ENCODE measurements around the gene MBD2.
A peak's percentile ranks its signal among the peaks of the same experiment; 100 is the strongest.

Gene MBD2

DNA sequence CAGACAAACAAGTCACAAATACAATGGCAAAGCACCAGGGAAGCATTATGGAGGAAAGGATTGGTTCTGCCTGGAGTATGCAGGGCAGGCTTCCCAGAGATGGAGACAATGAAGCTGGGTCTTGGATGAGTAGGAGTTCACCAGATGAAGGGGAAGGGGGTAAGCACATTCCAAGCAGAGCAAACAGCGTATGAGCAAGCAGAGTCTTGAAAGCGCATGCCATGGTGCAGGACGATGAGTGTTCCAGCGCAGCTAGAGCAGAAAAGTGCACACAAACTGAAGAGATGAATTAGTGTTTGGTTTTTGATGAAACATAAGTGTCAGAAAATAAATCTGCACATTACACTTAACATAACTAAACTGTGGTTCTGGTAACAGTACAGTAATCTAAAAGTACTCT is 21.6 kb downstream of the MBD2 start:
- DNase-seq (ENCODE audit: low read depth), result no peak

DNA sequence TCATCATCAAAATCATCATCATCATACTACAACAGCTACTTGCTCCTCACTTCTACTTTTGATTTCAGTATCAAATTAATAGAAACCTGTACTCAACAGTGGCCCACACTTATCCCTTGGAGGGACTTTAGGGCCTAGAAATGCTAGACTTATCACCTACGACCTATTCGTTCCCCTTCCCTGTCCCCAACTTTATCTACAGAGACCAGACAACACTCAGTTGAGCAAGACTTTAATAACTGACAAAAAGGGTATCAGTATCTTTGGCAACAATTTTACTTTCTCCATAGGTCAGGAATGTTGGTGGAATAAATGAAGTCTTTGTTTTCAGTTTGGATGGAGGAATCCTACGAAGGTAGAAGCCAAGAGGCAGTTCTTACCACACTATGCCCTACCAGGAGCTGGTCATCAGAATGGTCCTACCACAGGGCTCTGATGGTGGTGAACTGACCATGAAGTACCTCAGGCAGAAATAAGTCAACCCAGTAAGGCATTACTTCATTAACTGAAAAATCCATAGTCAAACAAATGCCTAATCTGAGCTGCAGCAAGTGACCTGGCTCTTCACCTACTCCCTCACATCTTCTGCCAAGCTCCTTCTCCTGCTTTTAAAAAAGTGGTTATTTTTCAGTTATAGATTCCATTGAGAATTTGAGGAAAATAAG is 26.6 kb downstream of the MBD2 start:
- DNase-seq (ENCODE audit: low read depth), result no peak

DNA sequence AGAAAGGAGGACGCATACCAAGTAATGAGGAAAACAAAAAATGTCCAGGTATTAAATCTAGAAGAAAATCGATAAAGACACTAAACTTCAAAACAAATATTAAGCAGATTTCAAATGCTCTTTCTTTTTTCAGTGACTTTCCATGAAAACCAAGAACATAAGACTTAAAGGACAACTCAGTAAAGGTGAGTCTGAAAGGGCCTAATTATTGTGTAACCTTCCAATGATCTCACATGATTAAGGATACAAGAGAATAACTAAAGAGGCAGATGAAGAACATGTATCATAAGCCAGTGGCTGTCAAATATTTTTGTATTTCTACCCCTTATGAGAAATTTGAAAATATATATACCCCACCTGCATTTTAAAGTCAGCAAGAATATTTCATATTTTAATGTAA is 30.7 kb downstream of the MBD2 start:
- DNase-seq (ENCODE audit: low read depth), result no peak

DNA sequence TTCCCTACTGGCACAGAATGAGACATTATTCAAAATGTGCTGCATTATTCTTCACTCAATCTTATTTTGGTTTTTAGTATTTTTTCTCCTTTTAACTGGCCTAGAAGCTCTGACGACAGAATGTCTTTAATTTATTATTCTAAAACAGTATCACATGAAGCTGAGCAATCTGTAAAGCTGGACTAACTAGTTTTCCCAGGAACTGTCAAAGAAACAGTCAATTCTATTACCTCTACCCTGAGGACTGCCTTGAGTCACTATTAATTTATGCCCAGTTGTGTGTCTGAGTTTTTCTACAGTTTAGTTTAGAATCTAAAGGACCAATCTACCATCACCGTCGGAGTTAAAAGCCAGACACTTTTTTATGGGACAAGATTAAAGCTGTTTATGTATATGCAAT is 31.6 kb downstream of the MBD2 start:
- DNase-seq (ENCODE audit: low read depth), result no peak

DNA sequence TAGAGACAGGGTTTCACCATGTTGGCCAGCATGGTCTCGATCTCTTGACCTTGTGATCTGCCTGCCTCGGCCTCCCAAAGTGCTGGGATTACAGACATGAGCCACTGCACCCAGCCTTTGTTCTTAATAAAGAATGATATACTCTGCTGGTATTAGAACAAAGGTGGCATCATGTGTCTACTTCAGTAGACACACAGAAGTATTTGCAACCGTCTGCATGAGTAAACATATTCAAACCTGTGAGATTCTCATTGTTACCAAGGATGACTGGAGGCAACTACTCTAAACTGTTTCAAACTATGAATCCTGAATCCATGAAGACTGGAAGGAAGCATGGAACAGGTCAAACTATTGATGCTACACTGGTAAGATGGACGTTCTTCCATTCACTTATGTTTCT is 32.1 kb downstream of the MBD2 start:
- no peak for DNase-seq (ENCODE audit: low read depth)

DNA sequence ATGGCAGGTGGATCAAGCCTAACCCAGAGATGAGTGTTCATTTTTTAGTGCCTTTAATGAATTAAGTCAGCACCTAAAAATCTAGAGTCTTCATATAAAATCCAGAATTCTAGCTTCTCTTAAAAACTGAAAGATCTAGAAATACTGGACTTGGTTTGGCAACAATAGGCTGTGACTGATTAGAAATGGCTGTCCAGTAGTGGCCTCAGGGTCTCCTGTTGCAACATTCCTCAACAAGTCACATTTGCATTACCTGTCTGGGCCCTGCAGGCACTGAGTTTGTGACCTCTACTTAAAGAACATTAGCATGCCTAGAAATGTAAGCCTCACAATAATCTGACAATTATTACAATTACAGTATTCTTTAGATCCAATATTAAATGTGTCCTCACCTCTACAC is 33.1 kb downstream of the MBD2 start:
- DNase-seq (ENCODE audit: low read depth), result no peak

DNA sequence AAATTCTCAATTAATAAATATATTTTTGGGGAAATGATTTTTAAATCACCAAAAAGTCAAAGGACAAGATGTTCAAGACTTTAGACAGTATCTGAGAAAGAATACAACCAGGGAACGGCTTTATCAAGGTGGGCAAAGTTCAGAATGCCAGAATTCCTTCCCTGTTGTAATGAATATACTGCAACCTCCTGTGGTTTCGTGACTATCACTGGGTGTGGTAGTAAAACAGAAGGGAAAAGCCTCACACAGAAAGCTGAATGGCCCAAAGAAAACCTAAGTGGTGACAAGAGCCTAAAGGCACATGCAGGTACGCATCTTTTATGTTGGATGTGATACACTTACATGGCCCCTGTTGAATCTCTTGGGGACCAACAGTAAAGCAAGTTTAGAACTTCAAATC is 37.1 kb downstream of the MBD2 start:
- DNase-seq (ENCODE audit: low read depth), result no peak

DNA sequence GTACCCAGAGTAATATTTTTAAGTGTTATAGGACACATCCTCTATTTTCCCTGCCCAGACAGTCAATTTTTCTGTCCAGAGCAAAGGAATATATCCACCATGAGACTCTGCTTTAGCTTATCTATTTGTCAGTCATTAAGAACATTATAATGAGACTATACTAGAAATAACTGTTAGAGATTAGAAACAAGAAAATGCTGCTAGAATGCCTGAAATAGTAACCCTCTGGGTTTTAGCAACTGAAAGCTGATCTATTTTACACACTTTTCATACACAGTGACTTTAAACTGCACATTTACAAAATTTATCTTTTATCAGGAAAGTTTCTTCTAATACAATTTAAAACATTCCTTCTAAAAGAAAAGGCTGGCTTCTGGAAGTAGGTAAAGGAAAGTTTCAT is 39.6 kb downstream of the MBD2 start:
- no peak for DNase-seq (ENCODE audit: low read depth)

DNA sequence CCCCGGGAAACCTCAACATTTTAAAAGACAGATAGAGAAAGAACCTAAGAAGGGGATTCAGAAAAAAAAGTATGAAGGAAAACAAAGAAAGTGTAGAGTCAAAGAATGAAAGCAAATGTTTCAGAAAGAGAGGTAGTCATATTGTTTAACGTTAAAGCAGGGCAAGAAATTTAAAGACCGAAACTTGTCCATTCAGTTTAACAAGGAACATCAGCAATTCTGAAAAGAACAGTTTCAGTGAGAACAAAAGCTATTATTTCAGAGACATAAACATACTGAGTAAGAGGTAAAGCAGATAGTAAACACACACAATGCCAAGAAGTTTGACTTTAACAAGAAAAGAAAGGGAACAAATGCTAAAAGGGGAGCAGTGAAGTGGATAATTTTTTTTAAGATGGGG is 41.1 kb downstream of the MBD2 start:
- no peak for DNase-seq (ENCODE audit: low read depth)

DNA sequence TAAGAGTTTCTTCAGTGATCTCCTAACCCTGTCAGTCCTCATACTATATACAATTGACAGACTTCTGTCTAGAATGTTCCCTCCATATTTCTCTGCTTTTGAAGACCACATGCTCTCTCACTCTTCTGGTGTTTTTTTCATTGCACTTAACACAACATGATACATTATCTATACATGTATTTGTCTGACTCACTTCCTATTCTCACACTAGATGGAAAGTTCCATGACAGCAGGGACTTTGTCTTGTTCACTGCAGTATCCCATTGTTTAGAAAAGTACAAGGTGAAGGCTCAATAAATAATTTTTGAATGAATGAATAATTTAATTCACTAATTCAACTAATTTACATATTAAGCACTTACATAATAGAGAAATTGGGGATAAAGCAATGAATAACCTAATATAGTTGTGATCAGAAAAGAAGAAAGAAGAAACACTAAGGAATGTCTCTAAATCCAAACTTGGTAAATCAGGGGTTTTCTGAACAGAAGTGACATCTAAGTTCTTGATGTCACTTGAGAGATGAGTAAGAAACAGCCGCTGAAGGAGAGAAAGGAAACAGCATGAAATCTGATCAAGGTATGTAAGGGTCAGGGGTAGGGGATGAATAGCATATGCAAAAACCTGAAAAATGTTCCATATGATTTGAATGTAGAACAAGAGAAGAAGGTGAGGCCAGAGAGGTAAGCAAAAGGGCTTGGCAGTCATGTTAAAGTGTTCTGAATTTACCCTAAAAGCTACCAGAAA is 42.4 kb downstream of the MBD2 start:
- peak; percentile 55 for DNase-seq (ENCODE audit: low read depth)

DNA sequence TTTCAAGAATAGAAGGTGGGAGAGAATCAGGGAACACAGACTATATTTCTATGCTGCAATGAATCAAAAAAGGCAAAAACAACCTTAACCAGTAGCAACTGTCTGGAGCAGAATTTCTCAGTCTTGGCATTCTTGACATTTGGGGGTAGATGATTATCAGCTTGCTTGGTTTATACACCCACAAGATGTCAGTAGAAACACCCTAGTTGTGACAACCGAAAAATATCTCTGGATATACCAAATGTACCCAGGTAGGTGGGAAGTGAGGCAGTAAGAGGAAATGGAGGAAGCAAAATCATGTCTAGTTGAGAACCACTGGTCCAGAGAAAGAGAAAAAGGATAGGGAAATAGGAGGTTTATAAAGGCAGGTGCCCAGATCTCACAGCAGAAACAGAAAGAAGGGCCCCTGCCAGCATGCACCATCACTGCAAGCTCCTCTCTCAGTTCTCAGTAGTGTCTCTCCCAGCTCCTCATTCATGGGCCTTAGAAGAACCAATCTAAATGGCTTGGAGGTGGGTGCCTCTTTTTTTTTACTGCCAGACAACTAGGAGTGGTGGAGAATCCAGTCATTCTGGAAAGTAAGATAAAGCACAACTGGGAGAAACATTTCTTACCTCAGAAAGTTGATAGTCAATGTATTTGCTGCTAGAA is 50.4 kb downstream of the MBD2 start:
- DNase-seq (ENCODE audit: low read depth), result no peak

DNA sequence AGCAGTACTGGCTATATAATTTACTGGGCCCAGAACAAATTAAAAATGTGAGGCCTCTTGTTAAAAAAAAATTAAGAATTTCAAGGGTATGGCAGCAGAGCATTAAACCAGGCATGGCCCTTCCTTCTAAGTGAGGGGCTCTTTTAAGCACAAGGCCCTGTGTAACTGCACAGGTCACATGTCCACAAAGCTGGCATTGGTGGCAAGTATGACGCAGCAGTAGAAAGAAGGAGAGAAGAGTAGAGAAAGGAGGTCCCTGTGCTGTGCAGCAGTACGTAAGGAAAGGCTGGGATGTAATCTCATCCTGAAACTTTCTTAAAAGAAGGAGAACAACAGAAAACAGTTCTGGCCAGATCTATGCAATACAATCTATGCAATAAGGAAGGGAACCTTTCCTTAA is 51.2 kb downstream of the MBD2 start:
- DNase-seq (ENCODE audit: low read depth), result no peak

DNA sequence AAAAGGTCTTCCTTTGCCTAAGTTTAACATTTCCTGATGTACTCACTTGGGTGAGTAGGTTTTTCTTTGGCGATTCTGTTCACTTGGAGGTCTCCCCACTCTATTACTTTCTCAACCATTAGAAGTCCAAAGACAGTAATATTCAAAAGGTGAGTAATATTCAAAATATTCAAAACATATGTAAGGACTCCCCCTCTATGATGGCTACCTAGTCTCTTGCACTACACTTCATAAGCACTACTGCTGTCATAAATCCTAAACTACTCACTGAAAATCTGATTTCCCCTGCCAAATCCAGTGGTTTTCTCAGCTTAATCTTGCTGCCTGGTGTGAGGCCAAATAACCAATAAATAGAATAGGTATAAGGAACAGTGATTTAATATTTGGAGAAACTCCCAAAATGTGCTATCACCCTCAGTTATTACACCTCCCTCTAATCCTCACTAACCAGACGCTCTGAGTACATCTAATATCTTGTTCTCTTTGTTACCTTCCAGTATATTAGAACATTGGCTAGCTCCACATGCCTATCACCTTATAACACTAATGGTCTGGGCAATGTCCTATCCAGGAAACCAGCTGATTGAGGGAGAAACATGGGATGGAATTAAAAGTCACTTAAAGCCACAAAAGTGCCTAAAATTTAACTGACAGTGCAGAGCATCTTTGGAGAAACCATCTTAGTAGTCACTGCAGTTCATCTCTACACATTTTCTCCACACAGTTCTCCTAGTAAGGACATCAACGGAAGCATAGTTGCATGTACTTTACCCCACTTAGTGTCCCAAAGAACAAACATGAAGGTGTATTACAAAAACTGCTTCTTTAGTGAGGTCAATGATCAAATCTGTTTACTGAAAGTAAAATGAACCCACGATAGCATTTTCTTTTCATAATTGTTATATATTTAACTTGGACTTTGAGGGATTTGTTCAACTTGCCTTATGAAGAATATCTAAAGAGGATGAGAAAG is 54.8 kb downstream of the MBD2 start:
- DNase-seq (ENCODE audit: low read depth), result peak; percentile 30

DNA sequence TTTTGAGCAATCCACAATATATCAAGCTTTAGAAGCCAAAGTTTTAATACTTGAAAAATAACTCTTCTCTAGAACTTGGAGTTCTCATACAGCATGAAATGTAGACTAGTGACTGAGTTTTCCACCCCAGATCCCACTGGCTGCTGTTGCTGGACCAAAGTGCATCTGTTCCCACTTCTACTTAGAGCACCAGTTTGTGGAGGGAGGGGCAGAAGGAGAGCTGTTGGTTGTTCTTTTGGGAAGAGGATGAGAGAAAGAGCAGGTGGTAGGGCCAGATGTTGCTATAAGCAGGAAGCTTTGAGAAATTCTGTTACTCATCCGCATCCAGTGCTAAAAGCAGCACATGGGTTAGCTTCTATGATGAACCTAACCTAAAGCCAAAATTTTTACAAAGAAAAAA is 59.0 kb downstream of the MBD2 start:
- DNase-seq (ENCODE audit: low read depth), result no peak

DNA sequence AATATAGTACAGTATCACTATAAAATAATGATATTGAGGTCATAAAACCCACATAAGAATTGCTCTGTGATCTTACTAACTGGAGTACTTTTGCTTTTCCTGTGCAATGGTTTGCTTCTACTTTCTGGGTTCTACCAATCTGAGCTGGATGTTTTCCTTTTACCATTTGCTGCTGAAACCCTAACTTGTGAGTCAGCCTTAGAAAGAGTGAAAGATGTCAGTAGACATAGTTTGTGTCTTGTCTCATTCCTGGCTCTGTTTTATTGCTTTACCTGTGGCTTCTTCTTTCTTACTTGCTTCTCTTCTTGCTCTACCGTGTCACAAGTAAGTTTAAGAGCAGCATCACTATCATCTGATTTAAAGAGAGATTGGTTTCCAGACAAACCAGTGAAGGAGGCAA is 61.0 kb downstream of the MBD2 start:
- peak; percentile 61 for DNase-seq (ENCODE audit: low read depth)

DNA sequence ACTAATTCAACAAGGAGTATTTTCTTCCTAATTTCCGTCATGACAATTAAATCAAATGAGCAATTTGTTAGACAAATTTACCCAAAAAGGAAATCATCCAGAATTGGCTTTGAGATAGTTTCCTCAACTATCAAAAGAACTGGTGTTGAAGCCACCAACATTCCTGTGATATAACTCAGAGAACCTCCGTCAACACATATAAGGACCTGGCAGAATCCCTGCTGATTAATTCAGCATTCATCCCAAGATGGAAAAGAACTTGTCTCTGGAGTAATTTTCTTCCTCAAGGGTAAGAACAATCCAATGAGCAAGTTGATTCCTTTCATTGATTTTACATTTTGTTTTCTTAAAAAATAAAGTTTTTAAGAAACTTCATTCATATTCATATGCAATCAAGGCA is 62.0 kb downstream of the MBD2 start:
- DNase-seq (ENCODE audit: low read depth), result peak; percentile 86

DNA sequence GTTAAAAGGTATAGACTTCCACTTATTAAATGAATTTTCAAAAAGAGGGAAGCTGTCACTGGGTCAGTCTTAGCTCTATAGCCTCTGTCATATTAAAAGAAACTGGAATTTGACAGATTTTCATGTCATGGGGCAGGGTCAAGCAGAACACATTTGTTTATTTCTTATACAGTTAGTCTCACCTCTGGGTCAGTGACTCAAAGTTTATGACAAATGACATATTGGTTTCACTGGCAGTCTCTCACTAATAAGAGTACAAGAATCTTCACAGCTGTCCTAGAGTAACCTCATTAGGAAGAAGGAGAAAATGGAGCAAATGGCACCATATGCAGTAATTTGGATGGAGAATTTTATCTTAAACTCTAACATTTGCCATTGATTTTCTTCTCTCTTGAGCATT is 63.2 kb downstream of the MBD2 start:
- no peak for DNase-seq (ENCODE audit: low read depth)

DNA sequence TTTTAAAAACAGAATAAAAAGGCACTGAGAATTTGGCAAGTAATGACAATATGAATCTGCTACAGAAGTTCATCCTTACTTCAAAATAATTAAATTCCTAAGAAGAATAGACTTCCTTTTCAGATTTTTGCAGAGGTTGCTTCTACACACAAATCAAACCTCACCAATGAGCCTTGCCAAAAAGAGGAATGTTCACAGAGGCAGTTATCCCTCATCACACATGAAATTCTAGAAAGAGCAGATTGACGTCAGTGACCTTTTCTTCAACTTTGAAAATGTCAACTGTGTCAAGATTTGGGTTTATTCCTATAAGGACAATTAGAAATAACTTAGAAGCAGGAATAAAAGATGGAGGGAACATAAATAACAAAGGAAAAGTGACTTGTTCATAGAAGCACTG is 64.6 kb downstream of the MBD2 start:
- DNase-seq (ENCODE audit: low read depth), result peak; percentile 66

DNA sequence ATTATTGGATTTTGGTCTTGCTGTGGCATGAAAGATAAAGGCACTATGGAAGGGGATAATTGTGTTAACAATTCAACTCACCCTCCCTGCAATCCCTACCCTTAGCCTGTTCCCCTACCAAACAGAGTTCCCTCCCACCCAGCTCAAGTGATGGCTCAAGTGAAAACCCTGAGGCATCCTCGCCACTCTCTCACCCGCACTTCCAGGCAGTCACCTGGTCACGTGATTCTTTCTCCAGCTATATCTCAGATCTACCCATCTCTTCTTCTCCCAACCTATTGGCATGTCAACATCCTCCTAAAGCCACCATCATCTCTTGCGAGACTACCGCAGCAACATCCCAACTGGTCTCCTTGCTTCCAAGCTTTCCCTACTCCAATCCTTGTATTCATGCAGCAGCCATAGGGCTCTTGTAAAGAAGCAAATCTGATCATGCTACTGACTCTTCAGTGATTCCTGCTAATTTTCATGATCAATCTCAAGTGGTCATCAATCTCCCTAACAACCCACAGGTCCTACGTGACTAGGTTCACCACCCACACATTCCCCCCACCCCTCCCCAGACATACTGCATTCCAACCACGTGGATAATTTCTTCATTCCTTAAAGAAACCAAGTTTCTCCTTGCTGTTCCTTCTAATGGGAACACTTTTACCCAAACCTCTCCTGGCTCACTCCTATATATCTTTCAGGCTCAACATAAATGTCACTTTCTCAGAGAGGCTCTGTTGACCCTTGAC is 66.7 kb downstream of the MBD2 start:
- DNase-seq (ENCODE audit: low read depth), result no peak

DNA sequence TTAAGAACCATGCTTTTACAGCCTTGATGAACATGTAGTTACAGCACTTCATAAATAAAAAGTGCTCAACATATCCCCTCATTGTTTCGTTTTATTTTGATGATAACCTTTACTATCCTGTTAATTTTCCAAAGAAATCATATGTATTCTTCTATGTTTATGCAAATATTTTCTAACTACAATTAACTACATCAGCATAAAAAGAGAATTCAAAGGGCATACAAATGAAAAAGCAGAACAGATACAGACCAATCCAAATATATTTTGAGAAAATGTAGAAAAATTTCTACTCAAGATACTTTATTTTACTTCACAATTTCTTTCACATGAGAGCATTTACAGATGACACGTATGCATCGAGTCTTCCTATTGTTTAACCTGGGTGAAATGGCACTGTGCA is 69.1 kb downstream of the MBD2 start:
- DNase-seq (ENCODE audit: low read depth), result no peak

DNA sequence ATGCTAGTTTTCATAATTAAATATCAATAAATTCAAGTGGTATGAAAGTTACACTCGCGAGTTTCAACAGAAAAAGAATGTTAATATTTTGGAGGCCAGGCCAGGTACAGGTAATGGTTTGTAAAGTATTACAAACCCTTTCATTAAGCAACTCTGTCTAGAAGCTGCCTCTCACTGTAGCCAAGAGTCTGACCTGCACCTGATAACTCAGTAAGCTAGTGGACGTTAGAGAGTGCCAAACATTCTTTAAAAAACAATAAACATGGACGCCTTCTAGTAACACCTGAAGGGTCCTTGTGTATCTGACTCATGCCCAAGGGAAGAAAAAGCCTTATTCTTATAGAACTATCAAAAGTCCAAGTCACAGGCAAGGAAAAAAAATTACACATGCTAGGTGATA is 70.2 kb downstream of the MBD2 start:
- no peak for DNase-seq (ENCODE audit: low read depth)

DNA sequence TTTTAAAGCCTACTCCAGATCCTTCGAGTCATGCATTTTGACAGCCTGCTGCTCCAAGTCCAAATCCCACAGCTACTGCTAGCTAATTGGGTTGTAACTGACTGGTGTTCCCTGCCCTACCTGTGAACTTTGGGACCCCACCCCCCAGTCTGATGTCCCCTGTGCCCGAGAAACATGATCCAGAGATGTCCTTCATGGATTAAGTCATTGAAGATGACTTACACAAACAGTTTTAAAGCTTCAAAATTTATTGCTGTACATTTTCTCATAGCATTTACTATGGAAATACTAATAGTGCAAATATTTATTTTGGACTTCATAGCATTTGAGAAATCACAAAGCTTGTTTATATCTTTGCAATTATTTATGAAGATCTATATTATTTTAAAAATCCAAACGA is 73.1 kb downstream of the MBD2 start:
- no peak for DNase-seq (ENCODE audit: low read depth)
